Measurements from ENCODE around the gene EDC3. TPM values are rescaled to one million over a fixed set of nuclear protein-coding genes. Genes with fewer than 3 reads are reported as not detected.

EDC3 gene
- total RNA-seq, 4 donors from 2014 or later = 13.6 to 31.8 (median 17.2) TPM

DNA sequence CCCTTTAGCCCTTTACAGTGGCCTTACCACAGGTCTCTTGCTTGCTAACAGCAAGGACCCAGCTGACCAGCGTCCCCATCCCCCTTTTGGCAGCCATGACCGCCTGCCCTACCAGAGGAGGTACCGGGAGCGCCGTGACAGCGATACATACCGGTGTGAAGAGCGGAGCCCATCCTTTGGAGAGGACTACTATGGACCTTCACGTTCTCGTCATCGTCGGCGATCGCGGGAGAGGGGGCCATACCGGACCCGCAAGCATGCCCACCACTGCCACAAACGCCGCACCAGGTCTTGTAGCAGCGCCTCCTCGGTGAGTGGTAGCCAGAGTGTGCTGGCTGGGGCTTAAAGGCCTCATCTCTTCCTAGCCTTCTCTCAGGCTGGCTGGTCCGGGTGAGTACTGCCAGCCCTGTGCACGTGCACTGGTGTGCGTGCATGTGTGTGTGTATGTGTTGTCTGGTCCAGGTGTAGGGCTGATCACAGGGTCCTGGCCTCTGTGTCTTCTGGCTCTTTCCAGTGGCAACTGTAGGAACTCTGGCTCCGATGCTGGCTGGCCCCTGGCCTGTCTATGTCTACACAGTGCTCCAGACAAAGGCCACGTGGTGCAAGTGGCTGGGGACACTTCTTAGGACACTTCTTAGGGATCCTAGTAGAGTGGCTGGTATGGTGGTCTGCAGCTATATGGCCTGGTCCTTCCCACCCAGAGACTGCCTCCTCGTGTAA lies 75.7 kb downstream of the EDC3 start:
- ATAC-seq = no peak
- Histone ChIP-seq H3K4me3 (no peak overlapping the region), H3K4me1 (peaks cover 0 to 62% (median 28%) of the 10 kb centered on the region in 3 donors), H3K36me3 (peaks cover 0 to 65% of the 10 kb centered on the region in 2 donors), H3K9me3 (no peaks in the 10 kb centered on the region), H3K27ac (no peak overlapping the region), H3K27me3 (no peaks in the 10 kb centered on the region)
- 80% methylated on average over 7 of the region's 27 CpGs; no CpG with 5 or more reads in 1 of the 2 donors for WGBS, 2 donors (ENCODE audit: low coverage in 1 of 2)
- no peak for TF ChIP-seq POLR2AphosphoS5 (IDR thresholded peaks at IDR 0.05)
- TF ChIP-seq EP300 (IDR thresholded peaks at IDR 0.05) = no peak
- TF ChIP-seq CTCF (IDR thresholded peaks at IDR 0.05) = no peak
- TF ChIP-seq POLR2A (IDR thresholded peaks at IDR 0.05) = no peak

DNA sequence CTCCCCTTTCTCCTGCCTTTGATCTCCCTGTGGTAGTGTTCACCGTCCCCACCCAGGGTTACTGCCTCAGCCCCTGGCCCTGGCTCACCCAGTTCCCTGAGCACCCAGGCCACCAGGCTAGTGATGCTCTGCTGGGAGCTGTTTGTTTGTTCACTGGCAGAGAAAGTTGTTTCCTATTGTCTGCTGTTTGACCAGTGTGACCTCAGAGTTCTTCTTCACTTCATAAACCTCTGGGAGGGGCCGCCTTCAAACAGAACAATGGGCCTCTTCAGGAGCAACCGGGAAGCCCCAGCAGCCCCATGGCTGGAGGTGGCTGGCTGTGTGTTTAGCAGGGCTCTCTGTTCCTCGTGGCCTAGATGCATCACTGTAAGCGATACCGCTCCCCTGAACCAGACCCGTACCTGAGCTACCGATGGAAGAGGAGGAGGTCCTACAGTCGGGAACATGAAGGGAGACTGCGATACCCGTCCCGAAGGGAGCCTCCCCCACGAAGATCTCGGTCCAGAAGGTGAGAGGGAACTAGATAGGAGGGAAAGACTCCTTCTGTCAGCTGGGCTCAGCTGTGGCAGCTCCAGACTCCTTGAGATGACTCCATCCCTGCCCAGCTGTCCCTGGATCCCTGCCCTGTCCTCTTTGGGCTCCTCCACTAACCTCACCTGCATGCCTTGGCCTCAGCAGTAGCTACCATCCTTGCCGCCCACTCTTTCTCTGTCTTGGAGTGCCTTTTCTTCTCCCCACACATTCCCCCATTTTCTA lies 76.8 kb downstream of the EDC3 start:
- peaks cover 0 to 54% of the 10 kb centered on the region in 2 donors for H3K36me3 ChIP-seq
- no peaks in the 10 kb centered on the region for H3K27me3 ChIP-seq
- no peak overlapping the region for H3K27ac ChIP-seq
- no peaks in the 10 kb centered on the region for H3K9me3 ChIP-seq
- TF ChIP-seq POLR2A (IDR thresholded peaks at IDR 0.05) = no peak
- TF ChIP-seq EP300 (IDR thresholded peaks at IDR 0.05) = no peak
- TF ChIP-seq CTCF (IDR thresholded peaks at IDR 0.05) = no peak
- TF ChIP-seq POLR2AphosphoS5 (IDR thresholded peaks at IDR 0.05) = no peak
- ATAC-seq = no peak
- H3K4me1 ChIP-seq = peaks cover 0 to 72% (median 28%) of the 10 kb centered on the region in 3 donors
- no peak overlapping the region for H3K4me3 ChIP-seq
- 100% methylated on average over 1 of the region's 15 CpGs; no CpG with 5 or more reads in 1 of the 2 donors for WGBS, 2 donors (ENCODE audit: low coverage in 1 of 2)

DNA sequence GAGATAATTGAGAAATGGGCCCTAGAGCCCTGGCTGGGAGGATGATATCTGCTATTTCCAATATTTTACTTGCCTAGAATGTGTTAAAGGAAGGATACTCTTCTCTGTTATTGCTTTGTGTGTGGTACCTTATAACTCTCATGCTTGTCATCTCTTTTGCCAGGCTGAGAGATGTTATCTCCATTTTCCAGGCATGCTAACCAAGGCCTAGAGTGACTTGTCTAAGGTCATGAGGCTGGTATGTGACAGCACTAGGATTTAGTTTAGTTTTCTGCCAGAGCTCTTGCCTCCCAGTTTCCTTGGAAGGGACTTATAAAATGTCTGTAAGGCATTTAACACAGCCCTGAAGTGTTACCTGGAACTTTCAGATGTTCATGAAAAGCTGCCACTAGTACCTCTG lies 78.8 kb downstream of the EDC3 start:
- peaks cover 0 to 77% (median 28%) of the 10 kb centered on the region in 3 donors for H3K4me1 ChIP-seq
- peaks cover 0 to 34% of the 10 kb centered on the region in 2 donors for H3K36me3 ChIP-seq
- H3K27me3 ChIP-seq = no peaks in the 10 kb centered on the region
- TF ChIP-seq EP300 (IDR thresholded peaks at IDR 0.05) (no peak), CTCF (IDR thresholded peaks at IDR 0.05) (no peak), POLR2A (IDR thresholded peaks at IDR 0.05) (no peak), POLR2AphosphoS5 (IDR thresholded peaks at IDR 0.05) (no peak)
- no peaks in the 10 kb centered on the region for H3K9me3 ChIP-seq
- ATAC-seq = no peak
- H3K4me3 ChIP-seq = peak overlapping the region in 1 of 2 donors; percentile 99
- peak overlapping the region in 3 of 4 donors; percentile 97 to 100 (median 99) for H3K27ac ChIP-seq

- H3K27me3 ChIP-seq = no peaks in the 10 kb centered on the region
- no peak for ATAC-seq
- peak overlapping the region; percentile 94 to 100 (median 98) for H3K27ac ChIP-seq
- H3K4me3 ChIP-seq = peak overlapping the region; percentile 91 to 99
- H3K4me1 ChIP-seq = peaks cover 0 to 71% (median 28%) of the 10 kb centered on the region in 3 donors
- 0 to 4% methylated on average over 3 to 6 of the region's 18 CpGs for WGBS, 2 donors (ENCODE audit: low coverage in 1 of 2)
- TF ChIP-seq POLR2A (IDR thresholded peaks at IDR 0.05) (peak in 1 of 2 donors; percentile 31), EP300 (IDR thresholded peaks at IDR 0.05) (no peak), POLR2AphosphoS5 (IDR thresholded peaks at IDR 0.05) (peak; percentile 38), CTCF (IDR thresholded peaks at IDR 0.05) (no peak)
- H3K9me3 ChIP-seq = no peaks in the 10 kb centered on the region
- peaks cover 0 to 29% of the 10 kb centered on the region in 2 donors for H3K36me3 ChIP-seq
Measured at GRCh38 chr15:74616366-74616939, 79.4 kb downstream of the EDC3 start.
